Hematopoietic multipotent progenitor cell treated with erythropoietin and hydrocortisone succinate and interleukin-3 and kit ligand, for 17 days (in vitro differentiated cells): ENCODE results near the gene PCDHA1.

Source experiments
- DNase-seq: peaks from one replicate; pipeline ENCODE4 v3.0.0-alpha.2; 2015; ENCODE audit warnings: low spot score

PCDHA1 gene

GRCh38 chr5:141042555-141042954 is 256.6 kb downstream of the PCDHA1 start:
- no peak for DNase-seq

GRCh38 chr5:141050622-141051520 is 264.9 kb downstream of the PCDHA1 start, which contains the start of gene PCDHB1:
PCDHB1 (plus strand) TSS chr5:141051374; CDS start chr5:141051471, 97 bp downstream.
- DNase-seq = no peak

- DNase-seq = no peak
These were observed 265.6 kb downstream of the PCDHA1 start for GRCh38 chr5:141051521-141051866.
